Measurements from ENCODE around the gene TM4SF4.

DNA sequence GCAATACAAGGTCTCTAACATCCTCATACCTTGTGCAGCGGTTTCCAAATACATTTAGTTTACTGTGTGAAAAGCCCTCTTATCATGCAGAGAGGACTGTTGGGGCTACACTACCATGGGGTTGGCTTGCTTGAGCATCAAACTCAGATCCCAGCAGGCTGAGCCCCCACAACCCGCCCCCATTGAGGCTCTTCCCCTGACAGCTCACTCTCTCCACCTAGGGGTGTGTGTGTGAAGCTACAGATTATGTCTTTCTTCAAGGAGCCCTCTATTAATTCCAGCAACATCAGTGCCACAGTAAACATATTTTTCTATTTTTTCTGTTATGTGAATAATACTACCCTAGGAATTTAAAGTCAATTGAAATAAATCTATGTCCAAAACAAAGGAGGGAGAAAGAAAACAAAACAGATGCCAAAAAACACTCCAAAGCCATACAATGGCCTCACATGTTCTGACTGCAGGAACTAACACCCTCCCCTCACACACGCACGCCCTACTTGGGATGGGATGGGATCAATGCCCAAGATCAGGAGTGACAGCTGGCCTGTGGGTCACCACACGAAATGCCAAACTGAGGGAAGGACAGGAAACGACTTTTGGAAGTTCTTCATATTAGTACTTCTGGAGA is 14.7 kb downstream of the TM4SF4 start:
- TF ChIP-seq EP300 (IDR thresholded peaks at IDR 0.05): no peak
- TF ChIP-seq, protein P1, sequence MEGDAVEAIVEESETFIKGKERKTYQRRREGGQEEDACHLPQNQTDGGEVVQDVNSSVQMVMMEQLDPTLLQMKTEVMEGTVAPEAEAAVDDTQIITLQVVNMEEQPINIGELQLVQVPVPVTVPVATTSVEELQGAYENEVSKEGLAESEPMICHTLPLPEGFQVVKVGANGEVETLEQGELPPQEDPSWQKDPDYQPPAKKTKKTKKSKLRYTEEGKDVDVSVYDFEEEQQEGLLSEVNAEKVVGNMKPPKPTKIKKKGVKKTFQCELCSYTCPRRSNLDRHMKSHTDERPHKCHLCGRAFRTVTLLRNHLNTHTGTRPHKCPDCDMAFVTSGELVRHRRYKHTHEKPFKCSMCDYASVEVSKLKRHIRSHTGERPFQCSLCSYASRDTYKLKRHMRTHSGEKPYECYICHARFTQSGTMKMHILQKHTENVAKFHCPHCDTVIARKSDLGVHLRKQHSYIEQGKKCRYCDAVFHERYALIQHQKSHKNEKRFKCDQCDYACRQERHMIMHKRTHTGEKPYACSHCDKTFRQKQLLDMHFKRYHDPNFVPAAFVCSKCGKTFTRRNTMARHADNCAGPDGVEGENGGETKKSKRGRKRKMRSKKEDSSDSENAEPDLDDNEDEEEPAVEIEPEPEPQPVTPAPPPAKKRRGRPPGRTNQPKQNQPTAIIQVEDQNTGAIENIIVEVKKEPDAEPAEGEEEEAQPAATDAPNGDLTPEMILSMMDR (IDR thresholded peaks at IDR 0.05): no peak
- TF ChIP-seq POLR2A (IDR thresholded peaks at IDR 0.05): no peak
- TF ChIP-seq POLR2AphosphoS5 (IDR thresholded peaks at IDR 0.05): no peak
